HEK293 (cell line): ENCODE results near the gene CARM1.
A peak's percentile ranks its signal among the peaks of the same experiment; 100 is the strongest.

ENCODE experiments used
- FEZF1 ChIP-seq: fragments of 450-650 bp; formaldehyde crosslinking; IDR thresholded peaks from 2 replicates; pipeline ENCODE4 v1.5.1; 2016; ENCODE audit warnings: missing biosample characterization, missing genetic modification characterization
- HOXC10 ChIP-seq: sonication (generic); formaldehyde crosslinking; IDR thresholded peaks from 2 replicates; pipeline ENCODE4 v1.8.1; 2023; ENCODE audit warnings: mild to moderate bottlenecking, missing genetic modification reagents
- SCRT2 ChIP-seq: fragments of 450-650 bp; formaldehyde crosslinking; IDR thresholded peaks from 2 replicates; pipeline ENCODE4 v1.5.1; 2016; ENCODE audit warnings: missing biosample characterization, missing genetic modification characterization
- TCF7L2 ChIP-seq: IDR thresholded peaks from 2 replicates; pipeline ENCODE4 v1.6.1; 2011; ENCODE audit warnings: low read depth, mild to moderate bottlenecking, inconsistent platforms, low read length, moderate library complexity, borderline replicate concordance
- ZBTB20 ChIP-seq: fragments of 450-650 bp; formaldehyde crosslinking; IDR thresholded peaks from 2 replicates; pipeline ENCODE4 v1.5.1; 2016; ENCODE audit warnings: missing biosample characterization, missing genetic modification characterization
- ZFP37 ChIP-seq: fragments of 450-650 bp; formaldehyde crosslinking; IDR thresholded peaks from 2 replicates; pipeline ENCODE4 v1.5.1; 2016; ENCODE audit warnings: missing biosample characterization, missing genetic modification characterization
- ZNF140 ChIP-seq: fragments of 450-650 bp; formaldehyde crosslinking; IDR thresholded peaks from 2 replicates; pipeline ENCODE4 v1.5.1; 2016; ENCODE audit warnings: missing biosample characterization, missing genetic modification characterization
- ZNF146 ChIP-seq: fragments of 450-650 bp; formaldehyde crosslinking; IDR thresholded peaks from 2 replicates; pipeline ENCODE4 v1.5.1; 2016; ENCODE audit warnings: missing biosample characterization, missing genetic modification characterization
- ZNF169 ChIP-seq: fragments of 450-650 bp; formaldehyde crosslinking; IDR thresholded peaks from 2 replicates; pipeline ENCODE4 v1.5.1; 2016; ENCODE audit warnings: missing biosample characterization, missing genetic modification characterization
- ZNF221 ChIP-seq: fragments of 450-650 bp; formaldehyde crosslinking; IDR thresholded peaks from 2 replicates; pipeline ENCODE4 v1.5.1; 2017; ENCODE audit warnings: missing biosample characterization, missing genetic modification characterization, borderline replicate concordance
- ZNF473 ChIP-seq: fragments of 450-650 bp; formaldehyde crosslinking; IDR thresholded peaks from 2 replicates; pipeline ENCODE4 v1.5.1; 2017; ENCODE audit warnings: missing biosample characterization, missing genetic modification characterization
- ZNF600 ChIP-seq: fragments of 450-650 bp; formaldehyde crosslinking; IDR thresholded peaks from 2 replicates; pipeline ENCODE4 v1.5.1; 2016; ENCODE audit warnings: missing biosample characterization, missing genetic modification characterization
- ZNF660 ChIP-seq: fragments of 450-650 bp; IDR thresholded peaks from 2 replicates; pipeline ENCODE4 v1.5.1; 2018; ENCODE audit warnings: missing biosample characterization, mild to moderate bottlenecking, missing genetic modification characterization
- ZNF670 ChIP-seq: fragments of 450-650 bp; formaldehyde crosslinking; IDR thresholded peaks from 2 replicates; pipeline ENCODE4 v1.5.1; 2016; ENCODE audit warnings: missing biosample characterization, missing genetic modification characterization, low read depth
- ZNF707 ChIP-seq: fragments of 450-650 bp; formaldehyde crosslinking; IDR thresholded peaks from 2 replicates; pipeline ENCODE4 v1.5.1; 2016; ENCODE audit warnings: missing biosample characterization, missing genetic modification characterization
- ZNF76 ChIP-seq: fragments of 450-650 bp; formaldehyde crosslinking; IDR thresholded peaks from 2 replicates; pipeline ENCODE4; 2016; ENCODE audit warnings: low read depth, missing biosample characterization, missing genetic modification characterization, borderline replicate concordance
- ZNF791 ChIP-seq: fragments of 450-650 bp; formaldehyde crosslinking; IDR thresholded peaks from 2 replicates; pipeline ENCODE4 v1.5.1; 2016; ENCODE audit warnings: missing biosample characterization, missing genetic modification characterization
- ZSCAN23 ChIP-seq: fragments of 450-650 bp; formaldehyde crosslinking; IDR thresholded peaks from 2 replicates; pipeline ENCODE4 v1.5.1; 2016; ENCODE audit warnings: missing biosample characterization, missing genetic modification characterization
- TF ChIP-seq, protein P1 (sequence below): fragments of 450-650 bp; formaldehyde crosslinking; conservative IDR thresholded peaks from 2 replicates; pipeline ENCODE4 v1.5.1; 2016; ENCODE audit warnings: low read depth, missing biosample characterization, missing genetic modification characterization
- TF ChIP-seq, protein P2 (sequence below): fragments of 450-650 bp; formaldehyde crosslinking; IDR thresholded peaks from 2 replicates; pipeline ENCODE4 v1.5.1; 2017; ENCODE audit warnings: missing biosample characterization, missing genetic modification characterization
- TF ChIP-seq, protein P3 (sequence below): fragments of 450-650 bp; formaldehyde crosslinking; IDR thresholded peaks from 2 replicates; pipeline ENCODE4 v1.5.0; 2017; ENCODE audit warnings: missing biosample characterization, missing genetic modification characterization, borderline replicate concordance
- TF ChIP-seq, protein P4 (sequence below): fragments of 450-650 bp; formaldehyde crosslinking; IDR thresholded peaks from 2 replicates; pipeline ENCODE4 v1.5.1; 2016; ENCODE audit warnings: missing biosample characterization, missing genetic modification characterization
- TF ChIP-seq, protein P5 (sequence below): fragments of 450-650 bp; formaldehyde crosslinking; IDR thresholded peaks from 2 replicates; pipeline ENCODE4 v1.5.1; 2016; ENCODE audit warnings: missing biosample characterization, missing genetic modification characterization
- TF ChIP-seq, protein P6 (sequence below): fragments of 450-650 bp; formaldehyde crosslinking; IDR thresholded peaks from 2 replicates; pipeline ENCODE4 v1.5.1; 2016; ENCODE audit warnings: missing biosample characterization, missing genetic modification characterization
- TF ChIP-seq, protein P7 (sequence below): fragments of 450-650 bp; formaldehyde crosslinking; IDR thresholded peaks from 2 replicates; pipeline ENCODE4 v1.5.1; 2016; ENCODE audit warnings: missing biosample characterization, missing genetic modification characterization
- TF ChIP-seq, protein P8 (sequence below): IDR thresholded peaks from 2 replicates; pipeline ENCODE4 v1.6.1; 2011; ENCODE audit warnings: mild to moderate bottlenecking, low read depth, low read length, borderline replicate concordance

CARM1 gene

DNA sequence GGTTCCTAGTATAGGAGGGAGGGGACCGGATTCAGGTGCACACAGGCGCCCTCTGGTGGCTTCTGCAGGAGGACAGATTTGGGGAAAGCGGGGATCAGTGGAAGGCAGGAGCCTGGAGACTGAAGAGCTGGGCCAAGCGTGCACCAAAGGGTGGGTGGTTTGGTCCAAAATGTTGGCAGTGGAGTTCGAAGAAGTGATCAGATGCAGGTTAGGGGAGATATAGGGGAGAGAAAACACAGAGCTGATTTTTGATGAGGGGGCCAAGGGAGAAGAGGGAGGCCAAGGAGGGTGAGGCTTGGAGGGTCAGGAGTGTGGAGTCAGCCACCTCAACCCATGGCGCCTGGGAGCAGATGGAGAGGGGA lies 6.8 kb upstream of the CARM1 start (continued):
- TF ChIP-seq, protein P1, sequence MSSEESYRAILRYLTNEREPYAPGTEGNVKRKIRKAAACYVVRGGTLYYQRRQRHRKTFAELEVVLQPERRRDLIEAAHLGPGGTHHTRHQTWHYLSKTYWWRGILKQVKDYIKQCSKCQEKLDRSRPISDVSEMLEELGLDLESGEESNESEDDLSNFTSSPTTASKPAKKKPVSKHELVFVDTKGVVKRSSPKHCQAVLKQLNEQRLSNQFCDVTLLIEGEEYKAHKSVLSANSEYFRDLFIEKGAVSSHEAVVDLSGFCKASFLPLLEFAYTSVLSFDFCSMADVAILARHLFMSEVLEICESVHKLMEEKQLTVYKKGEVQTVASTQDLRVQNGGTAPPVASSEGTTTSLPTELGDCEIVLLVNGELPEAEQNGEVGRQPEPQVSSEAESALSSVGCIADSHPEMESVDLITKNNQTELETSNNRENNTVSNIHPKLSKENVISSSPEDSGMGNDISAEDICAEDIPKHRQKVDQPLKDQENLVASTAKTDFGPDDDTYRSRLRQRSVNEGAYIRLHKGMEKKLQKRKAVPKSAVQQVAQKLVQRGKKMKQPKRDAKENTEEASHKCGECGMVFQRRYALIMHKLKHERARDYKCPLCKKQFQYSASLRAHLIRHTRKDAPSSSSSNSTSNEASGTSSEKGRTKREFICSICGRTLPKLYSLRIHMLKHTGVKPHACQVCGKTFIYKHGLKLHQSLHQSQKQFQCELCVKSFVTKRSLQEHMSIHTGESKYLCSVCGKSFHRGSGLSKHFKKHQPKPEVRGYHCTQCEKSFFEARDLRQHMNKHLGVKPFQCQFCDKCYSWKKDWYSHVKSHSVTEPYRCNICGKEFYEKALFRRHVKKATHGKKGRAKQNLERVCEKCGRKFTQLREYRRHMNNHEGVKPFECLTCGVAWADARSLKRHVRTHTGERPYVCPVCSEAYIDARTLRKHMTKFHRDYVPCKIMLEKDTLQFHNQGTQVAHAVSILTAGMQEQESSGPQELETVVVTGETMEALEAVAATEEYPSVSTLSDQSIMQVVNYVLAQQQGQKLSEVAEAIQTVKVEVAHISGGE (tag by site-specific recombination): peak; percentile 55
- TF ChIP-seq ZNF140 (no peak), ZNF221 (tag by site-specific recombination) (no peak), TCF7L2 (no peak), FEZF1 (tag by site-specific recombination) (no peak), ZNF707 (tag by site-specific recombination) (no peak), SCRT2 (tag by site-specific recombination) (no peak), ZSCAN23 (tag by site-specific recombination) (no peak), HOXC10 (CRISPR knock-in tag) (no peak), ZNF169 (tag by site-specific recombination) (no peak), ZNF146 (tag by site-specific recombination) (no peak), ZNF76 (tag by site-specific recombination) (0 out of 2 replicates have a peak, but pooled peaks have one; percentile 13), ZNF660 (tag by site-specific recombination) (no peak; the same call in 1 of the 2 replicates), ZNF791 (tag by site-specific recombination) (no peak), ZNF473 (tag by site-specific recombination) (no peak), ZNF600 (tag by site-specific recombination) (0 out of 2 replicates have a peak, but pooled peaks have one; percentile 9), ZFP37 (tag by site-specific recombination) (no peak), ZNF670 (no peak), ZBTB20 (tag by site-specific recombination) (no peak)
- TF ChIP-seq, protein P2, sequence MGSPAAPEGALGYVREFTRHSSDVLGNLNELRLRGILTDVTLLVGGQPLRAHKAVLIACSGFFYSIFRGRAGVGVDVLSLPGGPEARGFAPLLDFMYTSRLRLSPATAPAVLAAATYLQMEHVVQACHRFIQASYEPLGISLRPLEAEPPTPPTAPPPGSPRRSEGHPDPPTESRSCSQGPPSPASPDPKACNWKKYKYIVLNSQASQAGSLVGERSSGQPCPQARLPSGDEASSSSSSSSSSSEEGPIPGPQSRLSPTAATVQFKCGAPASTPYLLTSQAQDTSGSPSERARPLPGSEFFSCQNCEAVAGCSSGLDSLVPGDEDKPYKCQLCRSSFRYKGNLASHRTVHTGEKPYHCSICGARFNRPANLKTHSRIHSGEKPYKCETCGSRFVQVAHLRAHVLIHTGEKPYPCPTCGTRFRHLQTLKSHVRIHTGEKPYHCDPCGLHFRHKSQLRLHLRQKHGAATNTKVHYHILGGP: no peak
- TF ChIP-seq, protein P3, sequence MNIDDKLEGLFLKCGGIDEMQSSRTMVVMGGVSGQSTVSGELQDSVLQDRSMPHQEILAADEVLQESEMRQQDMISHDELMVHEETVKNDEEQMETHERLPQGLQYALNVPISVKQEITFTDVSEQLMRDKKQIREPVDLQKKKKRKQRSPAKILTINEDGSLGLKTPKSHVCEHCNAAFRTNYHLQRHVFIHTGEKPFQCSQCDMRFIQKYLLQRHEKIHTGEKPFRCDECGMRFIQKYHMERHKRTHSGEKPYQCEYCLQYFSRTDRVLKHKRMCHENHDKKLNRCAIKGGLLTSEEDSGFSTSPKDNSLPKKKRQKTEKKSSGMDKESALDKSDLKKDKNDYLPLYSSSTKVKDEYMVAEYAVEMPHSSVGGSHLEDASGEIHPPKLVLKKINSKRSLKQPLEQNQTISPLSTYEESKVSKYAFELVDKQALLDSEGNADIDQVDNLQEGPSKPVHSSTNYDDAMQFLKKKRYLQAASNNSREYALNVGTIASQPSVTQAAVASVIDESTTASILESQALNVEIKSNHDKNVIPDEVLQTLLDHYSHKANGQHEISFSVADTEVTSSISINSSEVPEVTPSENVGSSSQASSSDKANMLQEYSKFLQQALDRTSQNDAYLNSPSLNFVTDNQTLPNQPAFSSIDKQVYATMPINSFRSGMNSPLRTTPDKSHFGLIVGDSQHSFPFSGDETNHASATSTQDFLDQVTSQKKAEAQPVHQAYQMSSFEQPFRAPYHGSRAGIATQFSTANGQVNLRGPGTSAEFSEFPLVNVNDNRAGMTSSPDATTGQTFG: no peak
- TF ChIP-seq, protein P4, sequence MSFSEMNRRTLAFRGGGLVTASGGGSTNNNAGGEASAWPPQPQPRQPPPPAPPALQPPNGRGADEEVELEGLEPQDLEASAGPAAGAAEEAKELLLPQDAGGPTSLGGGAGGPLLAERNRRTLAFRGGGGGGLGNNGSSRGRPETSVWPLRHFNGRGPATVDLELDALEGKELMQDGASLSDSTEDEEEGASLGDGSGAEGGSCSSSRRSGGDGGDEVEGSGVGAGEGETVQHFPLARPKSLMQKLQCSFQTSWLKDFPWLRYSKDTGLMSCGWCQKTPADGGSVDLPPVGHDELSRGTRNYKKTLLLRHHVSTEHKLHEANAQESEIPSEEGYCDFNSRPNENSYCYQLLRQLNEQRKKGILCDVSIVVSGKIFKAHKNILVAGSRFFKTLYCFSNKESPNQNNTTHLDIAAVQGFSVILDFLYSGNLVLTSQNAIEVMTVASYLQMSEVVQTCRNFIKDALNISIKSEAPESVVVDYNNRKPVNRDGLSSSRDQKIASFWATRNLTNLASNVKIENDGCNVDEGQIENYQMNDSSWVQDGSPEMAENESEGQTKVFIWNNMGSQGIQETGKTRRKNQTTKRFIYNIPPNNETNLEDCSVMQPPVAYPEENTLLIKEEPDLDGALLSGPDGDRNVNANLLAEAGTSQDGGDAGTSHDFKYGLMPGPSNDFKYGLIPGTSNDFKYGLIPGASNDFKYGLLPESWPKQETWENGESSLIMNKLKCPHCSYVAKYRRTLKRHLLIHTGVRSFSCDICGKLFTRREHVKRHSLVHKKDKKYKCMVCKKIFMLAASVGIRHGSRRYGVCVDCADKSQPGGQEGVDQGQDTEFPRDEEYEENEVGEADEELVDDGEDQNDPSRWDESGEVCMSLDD (tag by site-specific recombination): peak; percentile 50; the same call in 1 of the 2 replicates
- TF ChIP-seq, protein P5, sequence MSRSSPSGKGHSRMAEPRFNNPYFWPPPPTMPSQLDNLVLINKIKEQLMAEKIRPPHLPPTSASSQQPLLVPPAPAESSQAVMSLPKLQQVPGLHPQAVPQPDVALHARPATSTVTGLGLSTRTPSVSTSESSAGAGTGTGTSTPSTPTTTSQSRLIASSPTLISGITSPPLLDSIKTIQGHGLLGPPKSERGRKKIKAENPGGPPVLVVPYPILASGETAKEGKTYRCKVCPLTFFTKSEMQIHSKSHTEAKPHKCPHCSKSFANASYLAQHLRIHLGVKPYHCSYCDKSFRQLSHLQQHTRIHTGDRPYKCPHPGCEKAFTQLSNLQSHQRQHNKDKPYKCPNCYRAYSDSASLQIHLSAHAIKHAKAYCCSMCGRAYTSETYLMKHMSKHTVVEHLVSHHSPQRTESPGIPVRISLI (tag by site-specific recombination): no peak
- TF ChIP-seq, protein P6, sequence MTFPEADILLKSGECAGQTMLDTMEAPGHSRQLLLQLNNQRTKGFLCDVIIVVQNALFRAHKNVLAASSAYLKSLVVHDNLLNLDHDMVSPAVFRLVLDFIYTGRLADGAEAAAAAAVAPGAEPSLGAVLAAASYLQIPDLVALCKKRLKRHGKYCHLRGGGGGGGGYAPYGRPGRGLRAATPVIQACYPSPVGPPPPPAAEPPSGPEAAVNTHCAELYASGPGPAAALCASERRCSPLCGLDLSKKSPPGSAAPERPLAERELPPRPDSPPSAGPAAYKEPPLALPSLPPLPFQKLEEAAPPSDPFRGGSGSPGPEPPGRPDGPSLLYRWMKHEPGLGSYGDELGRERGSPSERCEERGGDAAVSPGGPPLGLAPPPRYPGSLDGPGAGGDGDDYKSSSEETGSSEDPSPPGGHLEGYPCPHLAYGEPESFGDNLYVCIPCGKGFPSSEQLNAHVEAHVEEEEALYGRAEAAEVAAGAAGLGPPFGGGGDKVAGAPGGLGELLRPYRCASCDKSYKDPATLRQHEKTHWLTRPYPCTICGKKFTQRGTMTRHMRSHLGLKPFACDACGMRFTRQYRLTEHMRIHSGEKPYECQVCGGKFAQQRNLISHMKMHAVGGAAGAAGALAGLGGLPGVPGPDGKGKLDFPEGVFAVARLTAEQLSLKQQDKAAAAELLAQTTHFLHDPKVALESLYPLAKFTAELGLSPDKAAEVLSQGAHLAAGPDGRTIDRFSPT: no peak
- TF ChIP-seq, protein P7, sequence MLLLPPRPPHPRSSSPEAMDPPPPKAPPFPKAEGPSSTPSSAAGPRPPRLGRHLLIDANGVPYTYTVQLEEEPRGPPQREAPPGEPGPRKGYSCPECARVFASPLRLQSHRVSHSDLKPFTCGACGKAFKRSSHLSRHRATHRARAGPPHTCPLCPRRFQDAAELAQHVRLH (tag by site-specific recombination): no peak
- TF ChIP-seq, protein P8, sequence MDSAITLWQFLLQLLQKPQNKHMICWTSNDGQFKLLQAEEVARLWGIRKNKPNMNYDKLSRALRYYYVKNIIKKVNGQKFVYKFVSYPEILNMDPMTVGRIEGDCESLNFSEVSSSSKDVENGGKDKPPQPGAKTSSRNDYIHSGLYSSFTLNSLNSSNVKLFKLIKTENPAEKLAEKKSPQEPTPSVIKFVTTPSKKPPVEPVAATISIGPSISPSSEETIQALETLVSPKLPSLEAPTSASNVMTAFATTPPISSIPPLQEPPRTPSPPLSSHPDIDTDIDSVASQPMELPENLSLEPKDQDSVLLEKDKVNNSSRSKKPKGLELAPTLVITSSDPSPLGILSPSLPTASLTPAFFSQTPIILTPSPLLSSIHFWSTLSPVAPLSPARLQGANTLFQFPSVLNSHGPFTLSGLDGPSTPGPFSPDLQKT: no peak
